GM21515 (cell line): ENCODE measurements around the gene MYO18A.

Experiments
- ATAC-seq: cut with Tn5 transposase; IDR thresholded peaks from one replicate; pipeline ENCODE4 v1.9.1; 2021; ENCODE audit not compliant: unreplicated experiment

MYO18A gene

DNA sequence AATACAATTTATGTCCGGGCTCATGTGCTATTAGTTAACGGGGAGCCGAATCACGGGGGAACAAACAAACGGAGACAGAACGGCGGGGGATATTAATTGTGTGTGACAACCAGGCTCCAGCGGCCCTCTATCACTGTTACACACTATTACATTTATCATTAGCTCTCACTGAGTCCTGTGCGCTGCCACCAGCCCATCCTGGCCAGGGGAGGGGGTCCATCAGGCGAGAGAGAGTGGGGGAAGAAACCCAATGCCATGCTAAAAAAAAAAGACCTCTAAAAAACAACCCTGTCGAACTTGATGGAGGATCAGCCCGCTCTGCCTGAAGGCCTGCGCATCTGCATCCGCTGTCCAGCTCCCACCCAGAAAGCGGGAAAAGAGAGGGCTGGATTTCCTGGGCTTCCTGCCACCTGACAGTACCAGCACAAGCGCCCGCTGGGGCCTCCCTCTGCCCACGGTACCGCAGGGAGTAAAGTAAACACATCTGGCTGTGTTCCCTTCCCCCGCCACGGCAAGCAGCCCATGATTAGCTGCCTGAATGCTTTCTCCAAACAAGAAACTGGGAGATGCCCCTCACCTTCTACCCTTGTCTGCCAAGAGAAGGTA is 95.6 kb downstream of the MYO18A start:
- no peak for ATAC-seq

DNA sequence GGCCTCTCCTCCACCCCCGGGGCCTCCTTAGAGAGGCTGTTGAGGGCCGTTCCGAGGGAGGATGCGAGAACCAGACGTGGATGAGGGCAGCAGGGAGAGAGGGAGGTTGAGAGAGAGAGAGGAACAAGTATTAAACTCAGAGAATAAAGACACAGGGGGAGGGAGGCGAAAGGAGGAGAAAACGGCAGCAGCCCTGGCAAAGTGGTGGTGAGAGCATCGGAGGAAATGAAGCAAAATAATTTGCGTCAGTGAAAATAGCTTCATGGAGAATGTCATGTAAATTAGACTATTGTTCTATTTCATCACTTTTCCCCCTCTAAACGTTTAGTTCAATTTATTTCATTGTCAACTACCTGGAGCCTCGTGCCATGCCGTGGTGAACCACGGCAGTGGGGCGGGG is 99.2 kb downstream of the MYO18A start:
- no peak for ATAC-seq

DNA sequence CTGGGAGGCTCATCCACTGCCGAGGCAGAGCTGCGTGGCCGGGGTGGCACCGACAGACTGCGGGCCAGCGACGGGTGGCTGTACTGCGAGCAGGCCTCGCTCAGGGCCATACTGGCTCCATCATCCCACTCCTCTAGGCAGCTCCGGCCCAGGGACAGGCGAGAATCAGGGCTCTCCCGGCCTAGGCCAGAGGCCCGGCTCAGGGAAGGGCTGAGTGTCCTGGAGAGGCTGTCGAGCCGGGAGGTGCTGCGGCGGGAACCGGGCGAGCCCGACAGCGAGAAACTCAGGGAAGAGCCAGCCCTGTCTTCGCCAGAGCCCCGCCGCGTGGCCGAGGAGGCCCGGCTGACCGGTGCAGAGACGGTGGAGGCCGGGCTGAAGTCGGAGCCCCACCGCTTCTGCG is 99.9 kb downstream of the MYO18A start:
- ATAC-seq: no peak

DNA sequence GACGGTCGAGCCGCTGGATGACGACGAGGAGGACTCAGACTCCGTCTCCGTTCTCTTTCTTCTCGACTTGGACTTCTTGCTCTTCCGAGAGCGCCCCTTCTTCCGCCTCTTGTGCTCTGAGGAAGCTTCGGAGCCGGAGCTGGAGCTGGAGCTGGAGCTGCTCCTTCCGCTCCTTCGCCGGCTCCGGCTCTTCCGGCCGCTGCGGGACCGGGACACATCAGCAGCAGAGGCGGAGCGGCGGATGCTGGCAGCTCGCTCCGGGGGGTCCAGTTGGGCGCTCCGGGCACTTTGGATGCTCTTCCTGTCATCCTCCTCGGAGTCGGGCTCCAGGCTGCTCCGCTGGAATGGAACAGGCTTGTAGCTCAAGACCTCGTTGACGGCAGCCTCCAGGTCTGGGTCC is 100.3 kb downstream of the MYO18A start:
- no peak for ATAC-seq

DNA sequence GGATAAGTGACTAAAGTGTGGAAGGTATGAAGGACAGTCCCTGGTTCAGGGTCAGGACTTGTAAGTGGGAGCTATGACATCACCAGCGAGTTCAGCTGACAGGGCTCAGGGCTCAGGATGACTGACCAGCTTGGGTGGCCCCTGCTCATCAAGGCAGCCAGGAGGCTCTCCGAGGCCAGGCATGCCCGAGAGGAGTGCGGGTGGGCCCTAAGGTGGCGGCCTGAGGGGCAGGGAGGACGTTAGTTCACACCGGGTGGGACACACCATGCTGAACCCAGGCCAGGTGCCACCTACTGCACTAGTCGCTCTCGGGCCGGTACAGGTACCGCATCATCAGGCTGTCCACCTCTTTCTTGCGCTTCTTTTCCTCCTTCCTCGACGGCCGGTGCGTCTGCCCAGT is 100.8 kb downstream of the MYO18A start:
- ATAC-seq: no peak

DNA sequence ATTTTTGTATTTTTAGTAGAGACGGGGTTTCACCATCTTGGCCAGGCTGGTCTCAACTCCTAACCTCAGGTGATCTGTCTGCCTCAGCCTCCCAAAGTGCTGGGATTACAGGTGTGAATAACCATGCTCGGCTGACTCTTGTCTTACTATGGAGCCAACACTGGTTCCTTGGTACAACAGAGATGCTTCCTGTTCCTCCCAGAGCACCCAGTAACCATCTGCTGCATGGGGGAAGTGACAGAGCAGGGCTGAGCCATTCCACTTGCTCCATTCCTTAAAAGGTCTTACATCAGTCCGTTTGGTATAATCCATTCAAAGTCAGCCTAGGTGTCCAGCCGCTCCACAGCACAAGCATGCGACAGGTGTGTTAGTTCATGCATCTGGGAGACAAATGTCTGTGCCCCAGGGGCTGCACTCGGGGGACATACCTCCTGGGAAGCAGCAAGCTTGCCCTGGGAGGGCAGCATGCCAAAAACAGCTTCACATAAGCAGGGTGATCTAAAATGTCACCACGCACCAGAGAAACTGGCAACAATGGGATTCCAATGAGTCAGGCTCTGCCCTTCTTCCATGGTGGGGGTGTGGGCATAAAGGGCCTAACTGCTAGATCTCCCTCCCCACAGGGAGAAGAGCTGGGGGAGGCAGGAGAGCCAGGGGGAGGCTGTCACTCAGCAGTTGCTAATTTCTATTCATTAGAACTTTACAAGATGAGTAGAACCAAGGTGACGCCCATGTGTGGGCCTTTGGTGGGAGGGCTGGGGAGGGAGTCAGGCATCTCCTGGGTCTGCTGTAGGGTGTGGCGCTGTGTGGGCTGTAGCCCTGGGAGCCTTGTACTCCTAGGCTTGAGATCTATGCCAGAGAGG is 101.8 kb downstream of the MYO18A start:
- ATAC-seq: no peak

DNA sequence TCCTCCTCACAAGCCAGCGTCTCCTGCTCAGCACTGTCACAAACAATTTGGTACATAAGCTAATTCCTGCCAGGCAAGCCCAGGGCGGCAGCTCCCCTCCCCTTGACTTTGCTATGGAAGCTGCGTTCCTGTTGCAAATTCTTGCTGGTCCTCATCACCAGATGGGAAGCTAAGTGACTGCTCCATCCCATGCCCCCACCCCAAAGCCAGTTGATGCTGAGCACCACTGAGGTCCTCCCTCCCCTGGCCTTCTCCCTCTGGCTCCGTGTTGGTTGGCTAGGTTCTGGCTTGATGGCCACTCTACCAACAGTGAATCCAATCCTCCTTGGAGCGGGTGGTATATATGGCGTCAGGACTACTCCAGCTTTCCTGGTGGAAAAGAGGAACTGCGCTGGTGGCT is 102.9 kb downstream of the MYO18A start:
- no peak for ATAC-seq

DNA sequence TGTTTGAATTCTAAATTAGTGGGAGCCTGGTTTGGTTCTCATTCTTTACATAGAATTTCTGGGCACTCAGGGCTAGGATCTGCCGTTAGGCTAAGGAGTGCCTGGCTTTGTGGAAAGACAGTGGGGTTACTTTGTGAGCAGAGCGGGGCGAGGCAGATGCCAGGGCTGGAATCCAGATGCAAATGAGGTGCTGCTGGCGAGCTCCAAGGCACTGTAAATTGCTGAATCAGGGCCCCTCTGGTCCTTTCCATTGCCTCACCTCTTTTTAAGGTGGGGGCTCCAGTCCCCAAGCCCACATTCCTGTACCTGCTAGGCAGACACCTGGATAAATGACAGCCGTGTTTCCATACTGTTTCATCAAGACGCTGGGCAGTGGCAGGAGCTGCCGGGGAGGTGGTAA is 103.5 kb downstream of the MYO18A start:
- ATAC-seq: no peak

DNA sequence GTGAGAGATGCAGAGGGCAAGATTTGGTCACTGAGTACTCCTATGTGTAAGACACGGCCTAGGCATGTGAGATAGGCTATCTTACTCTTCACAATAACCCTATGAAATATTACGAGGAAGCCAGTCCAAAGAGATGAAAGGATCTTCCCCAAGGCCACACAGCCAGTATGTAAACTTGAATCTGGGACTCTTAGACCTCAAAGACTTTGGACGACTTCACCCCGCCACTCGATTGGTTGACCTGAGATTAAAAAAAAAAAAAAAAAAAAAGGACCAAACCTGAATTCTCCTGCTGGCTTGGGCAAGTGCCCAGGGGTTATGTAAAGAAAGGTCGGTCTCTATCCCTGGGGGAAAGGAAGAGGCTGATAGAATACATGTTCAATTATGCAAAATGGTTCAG is 104.1 kb downstream of the MYO18A start:
- ATAC-seq: no peak

DNA sequence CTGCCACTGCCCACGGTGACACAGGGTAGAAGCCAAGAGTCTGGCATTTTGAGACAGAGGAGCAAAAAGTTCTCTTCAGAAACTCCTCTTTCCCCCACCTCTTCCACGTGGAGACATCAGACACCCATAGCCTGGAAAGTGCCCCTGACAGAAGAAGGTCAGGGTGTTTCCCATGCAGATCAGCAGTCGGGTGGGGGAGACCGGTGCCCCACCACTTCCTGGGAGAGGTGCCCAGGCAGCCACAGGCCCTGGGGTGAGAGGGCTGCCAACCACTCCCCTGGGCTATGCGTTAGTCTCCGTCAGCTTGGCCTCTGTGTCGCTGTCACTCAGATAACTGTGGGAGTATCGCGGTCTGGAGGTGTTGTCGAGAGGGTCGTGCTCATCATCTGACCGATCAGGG is 105.7 kb downstream of the MYO18A start:
- no peak for ATAC-seq

DNA sequence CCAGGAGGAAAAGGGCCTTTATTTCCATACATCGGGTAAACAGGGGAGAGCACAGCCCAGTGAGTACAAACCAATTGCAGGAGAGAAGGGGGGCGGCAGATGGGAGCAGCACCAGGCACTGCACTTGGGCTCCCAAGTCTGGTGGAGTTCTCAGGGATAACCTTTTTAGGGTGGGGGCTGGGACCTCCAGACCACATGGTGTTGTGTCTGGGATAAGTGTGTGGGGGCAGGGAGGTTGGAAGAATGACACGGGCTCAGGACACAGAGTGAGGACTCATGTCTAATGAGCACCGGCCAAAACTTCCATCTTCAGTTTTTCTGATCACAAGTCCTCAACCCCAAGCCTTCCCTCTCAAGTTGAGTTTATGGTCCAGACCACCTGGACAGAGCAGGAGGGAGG is 106.7 kb downstream of the MYO18A start:
- no peak for ATAC-seq

DNA sequence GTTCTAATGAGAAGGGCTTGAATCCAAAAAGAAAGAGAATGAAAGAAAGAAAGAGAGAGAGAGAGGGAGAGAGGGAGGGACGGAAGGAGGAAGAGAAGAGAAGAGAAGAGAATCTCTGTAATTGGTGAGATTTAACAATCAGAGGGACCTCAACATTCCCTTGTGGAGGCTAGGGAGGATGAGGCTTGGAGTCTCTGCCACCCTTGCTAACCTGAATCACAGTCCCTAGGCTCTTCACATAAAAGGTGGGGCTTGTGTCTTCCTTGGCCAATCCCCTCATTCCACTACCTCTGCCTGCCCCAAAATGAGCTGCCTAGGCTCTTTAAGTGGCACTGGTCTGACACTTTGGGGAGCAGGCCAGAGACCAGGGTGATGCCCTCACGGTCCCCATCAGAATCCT is 107.2 kb downstream of the MYO18A start:
- no peak for ATAC-seq

DNA sequence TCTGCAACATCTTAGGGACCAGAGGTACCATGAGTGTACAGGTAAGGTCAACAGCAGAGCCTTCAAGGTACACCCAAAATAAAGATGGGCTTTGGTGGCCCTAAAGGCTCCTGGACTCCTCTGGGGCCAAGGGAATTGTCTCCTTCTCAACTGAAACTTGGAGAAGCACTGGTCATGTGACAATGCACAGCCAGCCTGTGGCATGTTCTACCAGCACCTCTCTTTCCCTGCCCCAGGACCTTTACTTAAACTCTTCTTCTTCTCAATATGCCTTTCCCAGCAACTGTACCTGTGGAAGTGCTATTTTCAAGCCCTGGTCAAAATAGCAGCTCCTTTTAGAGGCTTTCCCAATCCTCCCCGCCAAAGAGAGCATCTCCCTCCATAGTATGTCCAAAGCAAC is 108.9 kb downstream of the MYO18A start:
- no peak for ATAC-seq

DNA sequence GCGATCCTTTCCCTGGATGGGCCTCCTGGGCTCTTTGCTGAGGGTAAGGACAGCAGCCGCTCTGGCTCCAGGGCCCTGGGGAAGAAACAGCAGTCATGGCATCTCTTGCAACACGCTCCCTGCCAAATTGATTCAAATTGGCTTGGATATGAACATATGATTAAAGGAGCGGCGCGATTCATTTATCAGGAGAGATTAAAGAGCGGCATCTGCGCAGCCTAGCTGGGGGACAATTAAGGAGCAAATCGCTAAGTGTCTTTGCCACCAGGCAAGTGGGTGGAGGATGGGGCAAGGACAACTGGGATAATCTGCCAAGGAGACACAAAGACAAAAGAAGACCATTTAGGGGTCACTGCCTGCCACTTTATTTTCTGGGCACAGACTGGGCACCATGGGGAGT is 109.4 kb downstream of the MYO18A start:
- ATAC-seq: no peak

DNA sequence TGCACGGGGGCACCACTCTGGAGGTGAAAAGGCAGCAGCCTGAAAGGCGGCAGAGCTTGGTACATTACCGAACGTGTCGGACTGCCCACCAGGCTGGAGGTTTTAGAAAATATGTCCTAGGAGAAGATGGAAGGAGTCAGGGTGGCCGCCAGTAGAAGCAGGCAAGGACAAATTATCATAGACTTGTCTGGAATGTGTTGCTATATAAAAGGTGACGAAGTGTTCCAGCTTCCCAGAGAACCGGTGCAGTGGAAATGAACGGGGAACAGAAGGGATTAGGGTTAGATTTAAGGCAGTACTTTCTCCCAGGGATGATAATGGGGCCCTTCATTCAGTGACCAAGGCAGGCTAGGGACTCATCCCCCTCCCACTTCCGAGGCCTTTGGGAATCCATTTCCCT is 109.9 kb downstream of the MYO18A start:
- ATAC-seq: no peak

DNA sequence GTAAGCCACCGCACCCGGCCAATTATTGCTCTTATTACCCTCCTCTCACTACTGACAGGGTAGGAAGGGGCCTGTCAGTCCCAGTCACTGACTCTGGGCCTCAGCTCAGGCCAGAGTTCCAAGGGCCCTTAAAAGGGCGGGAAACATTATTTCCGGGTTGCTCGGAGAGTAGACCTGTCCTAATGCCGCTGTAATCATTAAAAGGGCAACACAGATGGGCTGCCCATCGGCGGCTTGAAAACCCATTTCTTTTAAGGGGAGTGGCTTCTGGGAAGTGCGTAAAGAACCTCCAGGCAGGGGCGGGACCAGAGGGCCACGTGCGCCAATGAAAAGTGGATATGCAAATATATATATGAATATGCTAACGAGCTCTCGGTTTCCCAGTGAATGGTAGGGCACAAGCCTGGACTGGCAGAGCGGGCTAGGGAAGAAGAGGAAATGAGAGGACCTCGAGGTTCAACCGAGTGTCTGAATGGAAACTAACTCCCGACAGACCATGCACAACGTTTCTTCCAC is 110.6 kb downstream of the MYO18A start:
- no peak for ATAC-seq

DNA sequence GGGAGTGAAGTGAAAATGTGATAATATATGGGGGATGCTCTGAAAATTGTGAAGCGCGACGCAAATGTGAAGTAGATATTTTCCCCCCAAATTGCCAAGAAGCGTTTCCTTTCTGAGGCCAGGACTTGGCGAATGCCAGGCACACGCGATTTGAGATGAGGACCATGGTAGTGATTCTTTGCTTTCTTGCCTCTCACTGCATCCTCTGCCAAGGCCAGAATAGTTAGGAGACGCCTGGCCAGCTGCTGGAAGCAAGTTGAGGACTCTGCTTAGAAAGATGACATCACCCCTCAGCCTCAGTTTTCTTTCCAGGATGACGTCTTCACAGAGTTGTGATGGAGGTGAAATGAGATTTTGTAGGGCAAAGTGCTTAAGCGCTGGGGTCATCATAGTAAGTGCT is 111.4 kb downstream of the MYO18A start:
- no peak for ATAC-seq

DNA sequence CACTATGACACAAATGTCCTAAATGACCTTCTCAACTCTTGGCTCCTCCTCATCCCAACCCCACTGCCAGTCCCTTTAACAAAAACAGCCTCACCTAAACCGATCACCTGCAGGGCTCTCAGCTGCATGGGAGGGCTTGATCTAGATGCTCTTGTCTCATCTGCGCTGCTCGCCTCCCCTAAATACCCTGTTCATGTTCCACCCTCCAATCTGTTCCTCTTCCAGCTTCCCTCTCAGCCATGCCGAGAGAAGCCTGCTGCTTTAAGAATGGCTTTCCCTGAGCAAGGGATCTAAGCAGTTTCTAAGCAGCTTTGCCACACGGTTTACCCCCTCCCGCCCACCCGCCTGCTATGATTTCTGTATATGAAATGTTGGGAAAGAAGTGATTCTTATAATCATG is 113.6 kb downstream of the MYO18A start:
- no peak for ATAC-seq

DNA sequence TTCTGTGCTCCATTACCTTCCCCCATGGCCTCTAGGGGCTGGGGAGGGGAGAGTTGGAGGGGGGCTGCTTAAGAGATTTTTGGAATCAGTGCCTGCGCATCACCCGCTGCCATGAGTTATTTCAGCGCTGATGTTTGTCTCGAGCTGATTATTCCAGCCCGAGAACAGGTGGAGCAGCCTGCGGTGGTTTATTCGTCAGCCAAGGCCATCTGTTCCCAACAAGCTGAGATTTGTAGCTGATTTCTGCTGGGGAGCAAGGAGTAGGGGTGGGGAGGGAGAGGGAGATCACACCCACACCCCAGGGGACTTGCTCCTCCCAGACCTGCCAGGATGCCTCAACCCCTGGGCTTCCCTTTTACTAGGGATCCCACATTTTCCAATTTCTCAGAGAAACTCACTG is 114.2 kb downstream of the MYO18A start:
- ATAC-seq: no peak

DNA sequence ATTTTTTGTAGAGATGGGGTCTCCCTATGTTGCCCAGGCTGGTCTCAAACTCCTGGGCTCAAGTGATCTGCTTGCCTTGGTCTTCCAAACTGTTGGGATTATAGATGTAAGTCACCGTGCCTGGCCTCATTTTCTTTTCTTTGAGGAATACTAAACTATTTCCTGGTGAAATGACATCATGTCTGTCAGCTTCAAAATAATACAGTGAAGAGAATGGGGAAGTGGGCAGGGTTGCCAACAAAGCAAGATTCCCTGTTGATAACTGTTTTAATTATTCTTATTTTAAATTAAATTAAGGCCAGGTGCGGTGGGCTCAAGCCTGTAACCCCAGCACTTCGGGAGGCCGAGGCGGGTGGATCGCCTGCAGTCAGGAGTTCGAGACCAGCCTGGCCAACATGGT is 116.2 kb downstream of the MYO18A start:
- no peak for ATAC-seq

DNA sequence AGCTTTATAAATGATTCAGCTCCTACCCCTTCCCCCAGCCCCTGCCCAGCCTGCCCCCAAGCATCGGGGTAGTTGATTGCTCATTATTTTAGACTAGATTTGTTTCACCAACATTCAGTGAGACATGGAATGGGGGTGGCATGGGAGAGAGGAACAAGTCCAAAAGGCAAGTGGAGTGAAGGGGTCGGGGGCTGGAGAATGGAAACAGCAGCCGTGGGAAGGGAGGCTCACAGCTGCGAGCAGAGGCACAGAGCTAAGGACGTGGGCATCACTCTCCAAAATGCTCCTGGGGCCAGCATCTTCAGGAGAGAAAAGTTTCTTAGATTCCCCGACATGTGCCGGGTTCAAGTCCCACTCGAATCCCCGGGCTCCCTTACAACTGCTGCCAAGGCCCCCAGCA is 118.0 kb downstream of the MYO18A start:
- ATAC-seq: no peak

DNA sequence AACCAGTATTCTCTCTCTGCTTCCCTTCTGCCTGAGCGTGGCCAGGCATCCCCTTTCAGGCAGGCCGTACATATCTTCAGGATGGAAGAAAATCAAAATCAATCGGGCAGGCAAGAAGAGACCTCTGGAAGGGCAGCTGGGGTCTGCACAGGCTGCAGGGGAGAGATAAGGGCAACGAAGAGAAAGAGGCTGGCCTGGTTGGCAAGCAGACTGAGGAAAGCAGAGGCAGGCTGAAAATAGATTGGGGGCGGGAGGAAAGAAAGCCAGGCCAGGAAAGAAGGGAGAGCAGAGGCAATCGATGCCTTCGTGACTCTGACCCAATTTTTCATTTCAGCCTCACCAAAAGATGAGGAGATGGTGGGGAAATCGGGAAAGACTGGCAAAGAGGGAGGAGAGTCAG is 119.2 kb downstream of the MYO18A start:
- no peak for ATAC-seq

DNA sequence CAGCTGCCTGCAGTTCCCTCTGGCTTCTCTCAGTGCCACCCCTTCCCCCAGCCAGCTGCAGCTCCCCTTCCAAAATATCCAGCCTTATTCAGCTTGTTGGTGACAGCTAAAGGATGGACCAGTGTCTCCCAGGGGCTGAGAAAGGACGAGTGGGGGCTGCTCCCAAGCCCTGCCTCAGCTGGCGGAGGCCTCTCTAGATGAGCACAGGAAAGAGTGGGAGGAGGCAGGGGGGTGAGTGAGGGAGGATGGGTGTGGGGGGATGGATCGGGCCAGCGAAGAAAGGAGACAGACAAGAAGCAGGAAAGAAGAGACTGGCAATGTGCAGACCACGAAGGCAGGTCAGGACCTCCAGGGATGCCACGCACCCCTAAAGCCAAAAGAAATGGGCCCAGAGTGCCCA is 119.7 kb downstream of the MYO18A start:
- no peak for ATAC-seq
